ENCODE results near the gene LSM14A.
"Not testable (repeated sequence)": the region's sequence is repeated elsewhere in the genome, so short reads cannot be mapped to it uniquely, and the experiment has no call there.

LSM14A gene

GRCh38 chr19:34193439-34193838 lies 21.1 kb downstream of the LSM14A start:
- H3K4me3 ChIP-seq (ENCODE audit: low read depth, low read length): no peak overlapping the region
- no peak for DNase-seq (ENCODE audit: low read depth)
- no peak for TF ChIP-seq CTCF (IDR thresholded peaks at IDR 0.05; ENCODE audit: control insufficient read depth, extremely low read depth, insufficient read depth)

GRCh38 chr19:34193876-34194275 lies 21.6 kb downstream of the LSM14A start:
- no peak for DNase-seq (ENCODE audit: low read depth)
- TF ChIP-seq CTCF (IDR thresholded peaks at IDR 0.05; ENCODE audit: control insufficient read depth, extremely low read depth, insufficient read depth): no peak

DNA sequence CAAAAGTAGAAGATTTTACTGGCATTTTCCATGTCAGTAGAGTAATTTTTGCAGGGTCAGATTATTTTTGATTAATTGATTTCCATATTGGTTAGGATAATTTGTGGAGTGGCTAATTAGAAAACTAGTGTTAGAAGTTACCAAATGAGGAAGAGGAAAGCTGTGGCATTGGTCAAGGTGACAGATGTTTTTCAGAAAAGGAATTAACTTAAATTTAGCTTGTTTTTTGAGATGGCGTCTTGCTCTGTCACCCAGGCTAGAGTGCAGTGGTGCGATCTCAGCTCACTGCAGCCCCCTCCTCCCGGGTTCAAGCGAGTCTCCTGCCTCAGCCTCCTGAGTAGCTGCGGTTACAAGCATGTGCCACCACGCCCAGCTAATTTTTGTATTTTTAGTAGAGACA lies 28.8 kb downstream of the LSM14A start:
- H3K4me3 ChIP-seq (ENCODE audit: low read depth, low read length): no peak overlapping the region
- no peak for TF ChIP-seq CTCF (IDR thresholded peaks at IDR 0.05; ENCODE audit: control insufficient read depth, extremely low read depth, insufficient read depth)
- no peak for DNase-seq (ENCODE audit: low read depth)

More at GRCh38 chr19:34193876-34194275, 21.6 kb downstream of the LSM14A start:
- no peak overlapping the region for H3K4me3 ChIP-seq (ENCODE audit: low read depth, low read length)

GRCh38 chr19:34205324-34205723 lies 33.0 kb downstream of the LSM14A start:
- DNase-seq (ENCODE audit: low read depth); H3K4me3 ChIP-seq (ENCODE audit: low read depth, low read length): not testable (repeated sequence)

GRCh38 chr19:34208291-34208884 lies 36.1 kb downstream of the LSM14A start:
- DNase-seq (ENCODE audit: low read depth): no peak

GRCh38 chr19:34209726-34210125 lies 37.4 kb downstream of the LSM14A start:
- no peak for DNase-seq (ENCODE audit: low read depth)
- H3K4me3 ChIP-seq (ENCODE audit: low read depth, low read length): no peak overlapping the region
- TF ChIP-seq CTCF (IDR thresholded peaks at IDR 0.05; ENCODE audit: control insufficient read depth, extremely low read depth, insufficient read depth): no peak

More at GRCh38 chr19:34208291-34208884, 36.1 kb downstream of the LSM14A start:
- H3K4me3 ChIP-seq (ENCODE audit: low read depth, low read length): no peak overlapping the region
- TF ChIP-seq CTCF (IDR thresholded peaks at IDR 0.05; ENCODE audit: control insufficient read depth, extremely low read depth, insufficient read depth): no peak

DNA sequence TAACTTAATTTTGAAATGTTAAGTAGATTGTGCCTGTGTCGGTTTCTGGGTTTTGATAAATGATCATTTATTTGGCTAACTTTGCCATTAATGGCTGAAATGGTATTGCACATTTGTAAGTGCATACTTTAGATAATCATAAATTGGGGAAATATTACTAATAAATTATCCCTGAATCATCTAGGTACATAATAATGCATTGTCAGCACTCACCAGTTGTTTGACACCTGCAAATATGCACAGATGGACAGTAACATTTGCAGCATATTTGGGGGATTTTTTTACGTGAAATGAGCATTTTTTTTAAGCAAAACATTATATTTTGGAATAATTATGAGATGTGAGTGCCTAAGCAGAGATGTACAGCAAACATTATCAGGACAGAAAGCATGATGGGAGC lies 41.0 kb downstream of the LSM14A start:
- DNase-seq (ENCODE audit: low read depth): no peak
- no peak overlapping the region for H3K4me3 ChIP-seq (ENCODE audit: low read depth, low read length)
- no peak for TF ChIP-seq CTCF (IDR thresholded peaks at IDR 0.05; ENCODE audit: control insufficient read depth, extremely low read depth, insufficient read depth)

Data from LNCaP clone FGC (cell line).